ENCODE measurements around the gene ASIC3.

ASIC3 gene

GRCh38 chr7:151065516-151065915, 17.2 kb downstream of the ASIC3 start:
- H3K4me3 ChIP-seq (ENCODE audit: extremely low read depth, insufficient read depth, low read length, poor library complexity, severe bottlenecking), result no peak overlapping the region
- H3K4me1 ChIP-seq (ENCODE audit: control insufficient read depth, insufficient read depth, low read length, poor library complexity, severe bottlenecking), result peaks cover 41% of the 10 kb centered on the region
- no peaks in the 10 kb centered on the region for H3K9me3 ChIP-seq (ENCODE audit: control insufficient read depth, low read length)
- WGBS, 2 experiments (ENCODE audit: insufficient coverage in 2 of 2), result 98 to 99% methylated on average over 14 of the region's 14 CpGs
- H3K36me3 ChIP-seq (ENCODE audit: control insufficient read depth, insufficient read depth, low read length), result peaks cover 71% of the 10 kb centered on the region
- H3K27ac ChIP-seq (ENCODE audit: low read depth, low read length, severe bottlenecking), result no peak overlapping the region

- no peak overlapping the region for H3K4me3 ChIP-seq (ENCODE audit: extremely low read depth, insufficient read depth, low read length, poor library complexity, severe bottlenecking)
- H3K36me3 ChIP-seq (ENCODE audit: control insufficient read depth, insufficient read depth, low read length), result peaks cover 80% of the 10 kb centered on the region
- 96% methylated on average over 36 to 39 of the region's 39 CpGs for WGBS, 2 experiments (ENCODE audit: insufficient coverage in 2 of 2)
- H3K27ac ChIP-seq (ENCODE audit: low read depth, low read length, severe bottlenecking), result no peak overlapping the region
- H3K9me3 ChIP-seq (ENCODE audit: control insufficient read depth, low read length), result no peaks in the 10 kb centered on the region
- peaks cover 34% of the 10 kb centered on the region for H3K4me1 ChIP-seq (ENCODE audit: control insufficient read depth, insufficient read depth, low read length, poor library complexity, severe bottlenecking)
These were observed 18.1 kb downstream of the ASIC3 start for GRCh38 chr7:151066273-151066974.

GRCh38 chr7:151068069-151068773, 19.9 kb downstream of the ASIC3 start:
- H3K36me3 ChIP-seq (ENCODE audit: control insufficient read depth, insufficient read depth, low read length), result peaks cover 92% of the 10 kb centered on the region
- no peaks in the 10 kb centered on the region for H3K9me3 ChIP-seq (ENCODE audit: control insufficient read depth, low read length)
- peak overlapping the region; percentile 81 for H3K27ac ChIP-seq (ENCODE audit: low read depth, low read length, severe bottlenecking)

GRCh38 chr7:151069841-151070573, 21.7 kb downstream of the ASIC3 start:
- Histone ChIP-seq H3K9me3 (ENCODE audit: control insufficient read depth, low read length) (no peaks in the 10 kb centered on the region), H3K4me1 (ENCODE audit: control insufficient read depth, insufficient read depth, low read length, poor library complexity, severe bottlenecking) (peaks cover 15% of the 10 kb centered on the region), H3K27ac (ENCODE audit: low read depth, low read length, severe bottlenecking) (no peak overlapping the region), H3K4me3 (ENCODE audit: extremely low read depth, insufficient read depth, low read length, poor library complexity, severe bottlenecking) (no peak overlapping the region), H3K36me3 (ENCODE audit: control insufficient read depth, insufficient read depth, low read length) (peaks cover 92% of the 10 kb centered on the region)
- 90 to 98% methylated on average over 7 to 13 of the region's 17 CpGs for WGBS, 2 experiments (ENCODE audit: insufficient coverage in 2 of 2)

More at GRCh38 chr7:151068069-151068773, 19.9 kb downstream of the ASIC3 start:
- Histone ChIP-seq H3K4me1 (ENCODE audit: control insufficient read depth, insufficient read depth, low read length, poor library complexity, severe bottlenecking) (peaks cover 23% of the 10 kb centered on the region), H3K4me3 (ENCODE audit: extremely low read depth, insufficient read depth, low read length, poor library complexity, severe bottlenecking) (no peak overlapping the region)
- WGBS, 2 experiments (ENCODE audit: insufficient coverage in 2 of 2), result 67 to 72% methylated on average over 10 to 11 of the region's 12 CpGs

- 93 to 99% methylated on average over 9 to 15 of the region's 15 CpGs for WGBS, 2 experiments (ENCODE audit: insufficient coverage in 2 of 2)
- Histone ChIP-seq H3K27ac (ENCODE audit: low read depth, low read length, severe bottlenecking) (no peak overlapping the region), H3K36me3 (ENCODE audit: control insufficient read depth, insufficient read depth, low read length) (peaks cover 92% of the 10 kb centered on the region), H3K4me1 (ENCODE audit: control insufficient read depth, insufficient read depth, low read length, poor library complexity, severe bottlenecking) (peaks cover 15% of the 10 kb centered on the region), H3K4me3 (ENCODE audit: extremely low read depth, insufficient read depth, low read length, poor library complexity, severe bottlenecking) (no peak overlapping the region), H3K9me3 (ENCODE audit: control insufficient read depth, low read length) (no peaks in the 10 kb centered on the region)
These were observed 22.2 kb downstream of the ASIC3 start for GRCh38 chr7:151070574-151070960.

GRCh38 chr7:151071032-151071866, 22.9 kb downstream of the ASIC3 start:
- no peak overlapping the region for H3K27ac ChIP-seq (ENCODE audit: low read depth, low read length, severe bottlenecking)
- H3K4me1 ChIP-seq (ENCODE audit: control insufficient read depth, insufficient read depth, low read length, poor library complexity, severe bottlenecking), result peaks cover 15% of the 10 kb centered on the region
- no peak overlapping the region for H3K4me3 ChIP-seq (ENCODE audit: extremely low read depth, insufficient read depth, low read length, poor library complexity, severe bottlenecking)
- H3K36me3 ChIP-seq (ENCODE audit: control insufficient read depth, insufficient read depth, low read length), result peaks cover 92% of the 10 kb centered on the region
- WGBS, 2 experiments (ENCODE audit: insufficient coverage in 2 of 2), result 92 to 96% methylated on average over 33 to 36 of the region's 39 CpGs
- H3K9me3 ChIP-seq (ENCODE audit: control insufficient read depth, low read length), result no peaks in the 10 kb centered on the region

- peaks cover 16% of the 10 kb centered on the region for H3K4me1 ChIP-seq (ENCODE audit: control insufficient read depth, insufficient read depth, low read length, poor library complexity, severe bottlenecking)
- H3K9me3 ChIP-seq (ENCODE audit: control insufficient read depth, low read length), result no peaks in the 10 kb centered on the region
- no peak overlapping the region for H3K4me3 ChIP-seq (ENCODE audit: extremely low read depth, insufficient read depth, low read length, poor library complexity, severe bottlenecking)
- 92 to 99% methylated on average over 8 to 13 of the region's 17 CpGs for WGBS, 2 experiments (ENCODE audit: insufficient coverage in 2 of 2)
- peaks cover 88% of the 10 kb centered on the region for H3K36me3 ChIP-seq (ENCODE audit: control insufficient read depth, insufficient read depth, low read length)
- no peak overlapping the region for H3K27ac ChIP-seq (ENCODE audit: low read depth, low read length, severe bottlenecking)
These were observed 25.7 kb downstream of the ASIC3 start for GRCh38 chr7:151073990-151074389.

- Histone ChIP-seq H3K9me3 (ENCODE audit: control insufficient read depth, low read length) (no peaks in the 10 kb centered on the region), H3K4me3 (ENCODE audit: extremely low read depth, insufficient read depth, low read length, poor library complexity, severe bottlenecking) (no peak overlapping the region), H3K36me3 (ENCODE audit: control insufficient read depth, insufficient read depth, low read length) (peaks cover 84% of the 10 kb centered on the region), H3K27ac (ENCODE audit: low read depth, low read length, severe bottlenecking) (no peak overlapping the region), H3K4me1 (ENCODE audit: control insufficient read depth, insufficient read depth, low read length, poor library complexity, severe bottlenecking) (peaks cover 24% of the 10 kb centered on the region)
- 94 to 97% methylated on average over 25 of the region's 26 CpGs for WGBS, 2 experiments (ENCODE audit: insufficient coverage in 2 of 2)
These were observed 26.7 kb downstream of the ASIC3 start for GRCh38 chr7:151074817-151075661.

- H3K4me3 ChIP-seq (ENCODE audit: extremely low read depth, insufficient read depth, low read length, poor library complexity, severe bottlenecking), result no peak overlapping the region
- H3K27ac ChIP-seq (ENCODE audit: low read depth, low read length, severe bottlenecking), result no peak overlapping the region
- H3K4me1 ChIP-seq (ENCODE audit: control insufficient read depth, insufficient read depth, low read length, poor library complexity, severe bottlenecking), result peaks cover 24% of the 10 kb centered on the region
- peaks cover 78% of the 10 kb centered on the region for H3K36me3 ChIP-seq (ENCODE audit: control insufficient read depth, insufficient read depth, low read length)
- 94 to 96% methylated on average over 7 of the region's 7 CpGs for WGBS, 2 experiments (ENCODE audit: insufficient coverage in 2 of 2)
- H3K9me3 ChIP-seq (ENCODE audit: control insufficient read depth, low read length), result no peaks in the 10 kb centered on the region
These were observed 27.3 kb downstream of the ASIC3 start for GRCh38 chr7:151075662-151075971.
